IMR-90 (cell line): Measurements from ENCODE around the gene NAPA. TPM values are rescaled to one million over a fixed set of nuclear protein-coding genes. Genes with fewer than 3 reads are reported as not detected.

Experiments
- ATAC-seq: fragments of 200-7000 bp; cut with Tn5 transposase; 2 replicates; pipeline ENCODE4 v1.9.1; 2020; ENCODE audit warnings: low read depth, mild to moderate bottlenecking, moderate library complexity
- BruUV-seq: library from RNA; stranded (reverse); fragments of 400-500 nt; replicated peaks from 2 replicates; lab custom pipeline; 2021; lab: Mats Ljungman, UMichigan
- CTCF ChIA-PET: fragments of 300-600 bp; formaldehyde crosslinking; extraction: SDS; loops from one replicate; lab custom pipeline; 2021; ENCODE audit warnings: antibody characterized with exemption; lab: Yijun Ruan, JAX
- POLR2A ChIA-PET: fragments of 300-600 bp; sonication (Branson Sonifier 250); formaldehyde crosslinking; loops from one replicate; lab custom pipeline; 2022; ENCODE audit warnings: antibody characterized with exemption; ENCODE audit not compliant: unreplicated experiment; lab: Charles Lee
- DNase-seq: peaks from one replicate; pipeline ENCODE4 v3.0.0; 2013
- H2AFZ ChIP-seq: replicated peaks from 2 replicates; pipeline ENCODE3; 2013; ENCODE audit warnings: low read length, mild to moderate bottlenecking; ENCODE audit not compliant: poor library complexity
- H2AK5ac ChIP-seq: 2 replicates; pipeline ENCODE4 v1.6.1; 2013; ENCODE audit warnings: low read depth, low read length, inconsistent platforms
- H2AK9ac ChIP-seq: replicated peaks from 2 replicates; pipeline ENCODE3; 2013; ENCODE audit warnings: mild to moderate bottlenecking, low read depth, low read length, moderate library complexity; ENCODE audit not compliant: poor library complexity
- H2BK120ac ChIP-seq: 2 replicates; pipeline ENCODE4 v1.6.1; 2013; ENCODE audit warnings: low read depth, low read length, inconsistent platforms
- H2BK15ac ChIP-seq: 3 replicates; pipeline ENCODE4 v1.6.1; 2013; ENCODE audit warnings: low read depth, low read length, inconsistent platforms
- H2BK20ac ChIP-seq: 2 replicates; pipeline ENCODE4 v1.6.1; 2013; ENCODE audit warnings: low read depth, mild to moderate bottlenecking, inconsistent platforms, low read length, moderate library complexity
- H2BK5ac ChIP-seq: 2 replicates; pipeline ENCODE4 v1.6.1; 2013; ENCODE audit warnings: mild to moderate bottlenecking, low read depth, low read length, inconsistent platforms; ENCODE audit not compliant: poor library complexity, severe bottlenecking
- H3K14ac ChIP-seq: replicated peaks from 2 replicates; pipeline ENCODE4 v1.6.1; 2013; ENCODE audit warnings: low read depth, low read length, inconsistent platforms
- H3K18ac ChIP-seq: 2 replicates; pipeline ENCODE4 v1.6.1; 2013; ENCODE audit warnings: low read depth, low read length, control low read depth
- H3K23ac ChIP-seq: 2 replicates; pipeline ENCODE4 v1.6.1; 2013; ENCODE audit warnings: low read depth, low read length, inconsistent platforms
- H3K27ac ChIP-seq: 2 replicates; pipeline ENCODE4 v1.5.1; 2013; ENCODE audit warnings: mild to moderate bottlenecking, control low read depth, low read length; ENCODE audit not compliant: insufficient read depth
- H3K27me3 ChIP-seq: 2 replicates; pipeline ENCODE4 v1.6.1; 2013; ENCODE audit warnings: low read length; ENCODE audit not compliant: control insufficient read depth, insufficient read depth
- H3K36me3 ChIP-seq: 2 replicates; pipeline ENCODE4 v1.6.1; 2013; ENCODE audit warnings: low read length, mixed read lengths; ENCODE audit not compliant: control insufficient read depth, insufficient read depth
- H3K4ac ChIP-seq: 2 replicates; pipeline ENCODE4 v1.6.1; 2013; ENCODE audit warnings: low read depth, low read length, inconsistent platforms
- H3K4me1 ChIP-seq: 2 replicates; pipeline ENCODE4 v1.6.1; 2013; ENCODE audit warnings: low read length, mixed read lengths; ENCODE audit not compliant: control insufficient read depth, insufficient read depth
- H3K4me2 ChIP-seq: 2 replicates; pipeline ENCODE4 v1.6.1; 2013; ENCODE audit warnings: low read depth, mild to moderate bottlenecking, control low read depth, low read length, moderate library complexity
- H3K4me3 ChIP-seq: 2 replicates; pipeline ENCODE4 v1.5.1; 2013; ENCODE audit warnings: low read depth, mild to moderate bottlenecking, control low read depth, low read length, moderate library complexity; ENCODE audit not compliant: insufficient read depth
- H3K56ac ChIP-seq: 2 replicates; pipeline ENCODE4 v1.6.1; 2013; ENCODE audit warnings: low read length, inconsistent platforms; ENCODE audit not compliant: insufficient read depth; ENCODE audit errors: extremely low read depth
- H3K79me1 ChIP-seq, 2 experiments: 2 replicates each; pipeline ENCODE4 v1.6.1; 2013; ENCODE audit warnings: low read length in 2 of 2, inconsistent platforms in 1 of 2, low read depth in 1 of 2
- H3K9ac ChIP-seq: 2 replicates; pipeline ENCODE4 v1.6.1; 2013; ENCODE audit warnings: low read depth, low read length, control low read depth
- H3K9me1 ChIP-seq: 2 replicates; pipeline ENCODE4 v1.6.1; 2013; ENCODE audit warnings: low read length, inconsistent platforms; ENCODE audit not compliant: insufficient read depth
- H3K9me3 ChIP-seq: 2 replicates; pipeline ENCODE4 v1.6.1; 2013; ENCODE audit warnings: low read length; ENCODE audit not compliant: control insufficient read depth, insufficient read depth
- H4K20me1 ChIP-seq: 2 replicates; pipeline ENCODE4 v1.6.1; 2013; ENCODE audit warnings: low read length, inconsistent platforms; ENCODE audit not compliant: insufficient read depth
- H4K5ac ChIP-seq: 2 replicates; pipeline ENCODE4 v1.6.1; 2013; ENCODE audit warnings: mild to moderate bottlenecking, low read depth, low read length, control low read depth
- H4K8ac ChIP-seq, 2 experiments: 2 replicates each; pipeline ENCODE4 v1.6.1; 2013; ENCODE audit warnings: low read depth in 2 of 2, low read length in 2 of 2, control low read depth in 1 of 2, inconsistent platforms in 1 of 2
- H4K91ac ChIP-seq: 2 replicates; pipeline ENCODE4 v1.6.1; 2013; ENCODE audit warnings: low read depth, low read length, inconsistent platforms; ENCODE audit not compliant: insufficient read depth
- BHLHE40 ChIP-seq: fragments of 150-350 bp; IDR thresholded peaks from 2 replicates; pipeline ENCODE4 v1.6.1; 2016; ENCODE audit warnings: mild to moderate bottlenecking, low read depth, low read length
- CEBPB ChIP-seq: IDR thresholded peaks from 2 replicates; pipeline ENCODE4 v1.6.1; 2012; ENCODE audit warnings: low read depth, low read length, improper control_type of control experiment
- CHD1 ChIP-seq: IDR thresholded peaks from 2 replicates; pipeline ENCODE4 v1.6.1; 2012; ENCODE audit warnings: low read depth, low read length, improper control_type of control experiment
- FOS ChIP-seq: fragments of 150-350 bp; IDR thresholded peaks from 2 replicates; pipeline ENCODE4 v1.6.1; 2016; ENCODE audit warnings: low read depth, low read length
- MAFK ChIP-seq: IDR thresholded peaks from 2 replicates; pipeline ENCODE4 v1.6.1; 2012; ENCODE audit warnings: low read depth, low read length, improper control_type of control experiment
- MAZ ChIP-seq: IDR thresholded peaks from 2 replicates; pipeline ENCODE4 v1.6.1; 2012; ENCODE audit warnings: low read depth, mild to moderate bottlenecking, low read length, improper control_type of control experiment, moderate library complexity, borderline replicate concordance
- MXI1 ChIP-seq: IDR thresholded peaks from 2 replicates; pipeline ENCODE4 v1.6.1; 2012; ENCODE audit warnings: low read depth, mild to moderate bottlenecking, low read length, moderate library complexity, borderline replicate concordance
- NFE2L2 ChIP-seq: fragments of 150-350 bp; IDR thresholded peaks from 2 replicates; pipeline ENCODE4 v1.6.1; 2016; ENCODE audit warnings: low read depth, mild to moderate bottlenecking, low read length
- POLR2A ChIP-seq: IDR thresholded peaks from 2 replicates; pipeline ENCODE4 v1.6.1; 2012; ENCODE audit warnings: mild to moderate bottlenecking, low read depth, low read length
- RAD21 ChIP-seq: IDR thresholded peaks from 2 replicates; pipeline ENCODE4 v1.6.1; 2012; ENCODE audit warnings: low read length, improper control_type of control experiment
- RCOR1 ChIP-seq: IDR thresholded peaks from 2 replicates; pipeline ENCODE4 v1.6.1; 2012; ENCODE audit warnings: mild to moderate bottlenecking, low read length, improper control_type of control experiment; ENCODE audit not compliant: insufficient replicate concordance
- RFX5 ChIP-seq: IDR thresholded peaks from 2 replicates; pipeline ENCODE4 v1.8.0; 2012; ENCODE audit warnings: low read depth, mild to moderate bottlenecking, low read length, moderate library complexity
- WGBS, 2 experiments: methylation state at CpG; one replicate each; pipeline versions ENCODE4 v1.1.5 to v1.1.7; 2013; ENCODE audit warnings: missing lambda C conversion rate in 2 of 2; ENCODE audit not compliant: insufficient read length in 1 of 2; ENCODE audit errors: extremely low coverage in 2 of 2; 5-methylcytosine and 5-hydroxymethylcytosine counted together
- dilution Hi-C: fragments of 300-500 bp; cut with HindIII; formaldehyde crosslinking; loops from one replicate; pipeline ENCODE4 v1.14.3; 2018; ENCODE audit warnings: low sequenced_read_pairs; ENCODE audit not compliant: unreplicated experiment
- in situ Hi-C: fragments of 300-500 bp; cut with MboI; formaldehyde crosslinking; loops from 3 replicates; pipeline ENCODE4 v1.14.3; 2019; ENCODE audit warnings: low sequenced_read_pairs, inconsistent platforms, mixed read lengths
- intact Hi-C: fragments of 100-400 bp; cut with micrococcal nuclease; formaldehyde crosslinking; loops from 2 replicates; pipeline ENCODE4 v1.10.0; 2022
- polyA plus RNA-seq, 3 experiments: library from polyadenylated mRNA; depleted of rRNA; stranded (reverse); fragments of >200 nt; gene quantifications; 2 replicates each; pipeline ENCODE4 v1.2.3, GENCODE V29; 2012; ENCODE audit warnings: low replicate concordance in 1 of 3
- total RNA-seq: library from RNA; depleted of rRNA; stranded (reverse); fragments of >200 nt; gene quantifications from 2 replicates; pipeline ENCODE4 v1.2.3, GENCODE V29; 2012
- TF ChIP-seq, protein P1 (sequence below): fragments of 150-350 bp; IDR thresholded peaks from 2 replicates; pipeline ENCODE4 v1.6.1; 2017; ENCODE audit warnings: mild to moderate bottlenecking, antibody characterized with exemption, low read length, low read depth
- TF ChIP-seq, protein P2 (sequence below): fragments of 150-350 bp; IDR thresholded peaks from 2 replicates; pipeline ENCODE4 v1.6.1; 2016; ENCODE audit warnings: low read depth, mild to moderate bottlenecking, low read length, moderate library complexity, borderline replicate concordance
- TF ChIP-seq, protein P3 (sequence below): conservative IDR thresholded peaks from 2 replicates; pipeline ENCODE4 v1.5.1; 2012; ENCODE audit warnings: mild to moderate bottlenecking, low read depth, low read length, improper control_type of control experiment

The NAPA gene
- total and polyA plus RNA-seq, 2 of the 4 experiments (the other 2 are of a cell fraction): 76.4 to 126 TPM

DNA sequence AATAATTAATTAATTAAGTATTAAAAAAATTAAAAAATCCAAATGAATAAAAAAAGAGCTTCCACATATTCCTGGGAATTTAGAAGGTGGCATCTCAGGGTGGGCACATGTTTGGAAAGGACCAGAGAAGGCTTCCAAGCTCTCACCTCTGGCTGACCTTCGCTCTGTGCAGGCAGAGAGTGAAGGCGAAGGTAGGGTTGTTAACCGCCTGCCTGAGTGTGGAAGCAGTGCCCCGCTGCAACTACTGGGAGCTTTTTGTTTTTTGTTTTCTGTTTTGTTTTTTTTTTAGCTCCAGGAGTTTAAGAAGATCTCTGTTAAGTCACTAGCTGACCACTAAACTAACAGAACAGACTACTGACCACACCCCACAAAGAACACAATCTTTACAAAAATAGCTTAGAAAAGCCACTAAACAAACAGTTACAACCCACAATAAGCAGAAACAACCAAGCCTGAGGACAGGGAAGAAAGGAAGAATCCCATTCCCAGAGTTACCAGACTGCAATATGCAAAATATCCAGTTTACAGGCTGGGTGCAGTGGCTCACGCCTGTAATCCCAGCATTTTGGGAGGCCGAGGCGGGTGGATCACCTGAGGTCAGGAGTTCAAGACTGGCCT lies 46.7 kb upstream of the NAPA start:
- H3K36me3 ChIP-seq: no peaks in the 10 kb centered on the region
- no peak overlapping the region for H4K91ac ChIP-seq
- BruUV-seq: no TSS peak
- no peak overlapping the region for H2AFZ ChIP-seq
- no peaks in the 10 kb centered on the region for H3K9me1 ChIP-seq
- DNase-seq: no peak
- no peak overlapping the region for H3K4me2 ChIP-seq
- ChIA-PET CTCF (interaction anchor here (0.6 kb wide), 1 partner anchor 9 kb away, joined by 3 read pairs; no protein-coding TSS in a partner anchor), POLR2A (interaction anchor here (0.5 to 0.6 kb wide), 2 partner anchors 11 to 176 kb away, joined by 3 read pairs; no protein-coding TSS in a partner anchor)
- H4K20me1 ChIP-seq: no peaks in the 10 kb centered on the region
- intact Hi-C loops: loop anchor here (5.0 kb wide), 1 partner anchor 39 kb away; no protein-coding TSS in a partner anchor
- H3K23ac ChIP-seq: no peak overlapping the region
- H3K79me1 ChIP-seq: no peaks in the 10 kb centered on the region
- peaks cover 11% of the 10 kb centered on the region for H3K27me3 ChIP-seq
- 100% methylated on average over 1 of the region's 7 CpGs; no CpG with 5 or more reads in 1 of the 2 experiments for WGBS, 2 experiments
- no peak overlapping the region for H3K18ac ChIP-seq
- no peak overlapping the region for H2AK5ac ChIP-seq
- no peak overlapping the region for H2AK9ac ChIP-seq
- H3K4ac ChIP-seq: no peak overlapping the region
- H2BK5ac ChIP-seq: no peak overlapping the region
- no peak overlapping the region for H3K14ac ChIP-seq
- no peak overlapping the region for H2BK15ac ChIP-seq
- no peaks in the 10 kb centered on the region for H3K4me1 ChIP-seq
- no peak overlapping the region for H2BK20ac ChIP-seq
- no peak overlapping the region for H2BK120ac ChIP-seq
- in situ Hi-C loops: no loop called here
- no peak overlapping the region for H3K27ac ChIP-seq
- no peak overlapping the region for H4K8ac ChIP-seq
- no peak overlapping the region for H3K56ac ChIP-seq
- H4K5ac ChIP-seq: no peak overlapping the region
- dilution Hi-C loops: no loop called here
- no peak for TF ChIP-seq FOS
- TF ChIP-seq MAZ: no peak
- no peak for TF ChIP-seq RFX5
- TF ChIP-seq, protein P1, sequence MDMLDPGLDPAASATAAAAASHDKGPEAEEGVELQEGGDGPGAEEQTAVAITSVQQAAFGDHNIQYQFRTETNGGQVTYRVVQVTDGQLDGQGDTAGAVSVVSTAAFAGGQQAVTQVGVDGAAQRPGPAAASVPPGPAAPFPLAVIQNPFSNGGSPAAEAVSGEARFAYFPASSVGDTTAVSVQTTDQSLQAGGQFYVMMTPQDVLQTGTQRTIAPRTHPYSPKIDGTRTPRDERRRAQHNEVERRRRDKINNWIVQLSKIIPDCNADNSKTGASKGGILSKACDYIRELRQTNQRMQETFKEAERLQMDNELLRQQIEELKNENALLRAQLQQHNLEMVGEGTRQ: no peak
- no peak for TF ChIP-seq MAFK
- TF ChIP-seq RCOR1: no peak
- no peak for TF ChIP-seq CHD1
- no peak for TF ChIP-seq CEBPB
- TF ChIP-seq MXI1: no peak
- TF ChIP-seq BHLHE40: no peak
- TF ChIP-seq, protein P2, sequence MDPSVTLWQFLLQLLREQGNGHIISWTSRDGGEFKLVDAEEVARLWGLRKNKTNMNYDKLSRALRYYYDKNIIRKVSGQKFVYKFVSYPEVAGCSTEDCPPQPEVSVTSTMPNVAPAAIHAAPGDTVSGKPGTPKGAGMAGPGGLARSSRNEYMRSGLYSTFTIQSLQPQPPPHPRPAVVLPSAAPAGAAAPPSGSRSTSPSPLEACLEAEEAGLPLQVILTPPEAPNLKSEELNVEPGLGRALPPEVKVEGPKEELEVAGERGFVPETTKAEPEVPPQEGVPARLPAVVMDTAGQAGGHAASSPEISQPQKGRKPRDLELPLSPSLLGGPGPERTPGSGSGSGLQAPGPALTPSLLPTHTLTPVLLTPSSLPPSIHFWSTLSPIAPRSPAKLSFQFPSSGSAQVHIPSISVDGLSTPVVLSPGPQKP: no peak
- TF ChIP-seq, protein P3, sequence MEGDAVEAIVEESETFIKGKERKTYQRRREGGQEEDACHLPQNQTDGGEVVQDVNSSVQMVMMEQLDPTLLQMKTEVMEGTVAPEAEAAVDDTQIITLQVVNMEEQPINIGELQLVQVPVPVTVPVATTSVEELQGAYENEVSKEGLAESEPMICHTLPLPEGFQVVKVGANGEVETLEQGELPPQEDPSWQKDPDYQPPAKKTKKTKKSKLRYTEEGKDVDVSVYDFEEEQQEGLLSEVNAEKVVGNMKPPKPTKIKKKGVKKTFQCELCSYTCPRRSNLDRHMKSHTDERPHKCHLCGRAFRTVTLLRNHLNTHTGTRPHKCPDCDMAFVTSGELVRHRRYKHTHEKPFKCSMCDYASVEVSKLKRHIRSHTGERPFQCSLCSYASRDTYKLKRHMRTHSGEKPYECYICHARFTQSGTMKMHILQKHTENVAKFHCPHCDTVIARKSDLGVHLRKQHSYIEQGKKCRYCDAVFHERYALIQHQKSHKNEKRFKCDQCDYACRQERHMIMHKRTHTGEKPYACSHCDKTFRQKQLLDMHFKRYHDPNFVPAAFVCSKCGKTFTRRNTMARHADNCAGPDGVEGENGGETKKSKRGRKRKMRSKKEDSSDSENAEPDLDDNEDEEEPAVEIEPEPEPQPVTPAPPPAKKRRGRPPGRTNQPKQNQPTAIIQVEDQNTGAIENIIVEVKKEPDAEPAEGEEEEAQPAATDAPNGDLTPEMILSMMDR: no peak
- no peak for TF ChIP-seq NFE2L2
- no peak for TF ChIP-seq RAD21
- no peak for TF ChIP-seq POLR2A
- H3K9ac ChIP-seq: no peak overlapping the region
- H3K4me3 ChIP-seq: no peak overlapping the region
- ATAC-seq: no peak
- H3K9me3 ChIP-seq: no peaks in the 10 kb centered on the region
